ENCODE results near the gene LUZP1.
A peak's percentile ranks its signal among the peaks of the same experiment; 100 is the strongest.

Gene LUZP1

DNA sequence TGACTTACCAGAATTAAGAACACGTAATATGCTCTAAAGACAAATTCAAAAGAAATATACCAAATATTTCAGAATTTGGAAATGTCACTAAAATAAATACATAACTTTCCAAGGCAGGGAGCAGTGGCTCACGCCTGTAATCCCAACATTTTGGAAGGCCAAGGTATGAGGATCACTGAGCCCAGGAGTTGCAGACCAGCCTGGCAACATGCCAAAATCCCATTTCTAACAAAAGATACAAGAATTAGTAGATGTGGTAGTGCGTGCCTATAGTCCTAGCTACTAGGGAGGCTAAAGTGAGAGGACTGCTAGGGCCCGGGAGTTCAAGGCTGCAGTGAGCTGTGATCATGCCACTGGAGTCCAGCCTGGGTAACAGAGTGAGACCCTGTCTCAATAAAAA lies 11.7 kb downstream of the LUZP1 start:
- no peak for DNase-seq (ENCODE audit: low read depth in 1 of 2, low spot score in 1 of 2)

- DNase-seq (ENCODE audit: low read depth in 1 of 2, low spot score in 1 of 2), result no peak
Observed at GRCh38 chr1:23152966-23153684, 15.5 kb downstream of the LUZP1 start.

GRCh38 chr1:23150742-23151141 lies 17.9 kb downstream of the LUZP1 start:
- no peak for DNase-seq (ENCODE audit: low read depth in 1 of 2, low spot score in 1 of 2)

DNA sequence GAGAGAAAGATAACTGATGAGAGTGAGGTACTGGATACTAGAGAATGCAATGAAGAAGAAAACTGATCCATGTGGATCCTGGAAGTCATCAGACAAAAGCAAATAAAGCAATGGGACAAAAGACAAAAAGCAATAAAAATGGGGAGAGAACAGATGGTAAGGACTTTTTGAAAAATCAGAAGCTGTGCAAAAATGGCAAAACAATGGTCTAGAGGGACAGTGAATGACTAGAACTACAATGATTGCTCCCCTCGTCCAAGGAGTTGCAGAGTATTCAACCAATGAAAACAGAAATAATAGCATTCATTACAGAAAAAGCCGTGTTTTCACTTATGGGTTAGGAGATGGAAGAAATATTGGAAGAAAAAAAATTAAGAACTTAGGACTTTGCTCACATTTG lies 18.5 kb downstream of the LUZP1 start:
- DNase-seq (ENCODE audit: low read depth in 1 of 2, low spot score in 1 of 2), result no peak

- DNase-seq (ENCODE audit: low read depth in 1 of 2, low spot score in 1 of 2), result no peak
Observed at GRCh38 chr1:23149114-23149513, 19.5 kb downstream of the LUZP1 start.

DNA sequence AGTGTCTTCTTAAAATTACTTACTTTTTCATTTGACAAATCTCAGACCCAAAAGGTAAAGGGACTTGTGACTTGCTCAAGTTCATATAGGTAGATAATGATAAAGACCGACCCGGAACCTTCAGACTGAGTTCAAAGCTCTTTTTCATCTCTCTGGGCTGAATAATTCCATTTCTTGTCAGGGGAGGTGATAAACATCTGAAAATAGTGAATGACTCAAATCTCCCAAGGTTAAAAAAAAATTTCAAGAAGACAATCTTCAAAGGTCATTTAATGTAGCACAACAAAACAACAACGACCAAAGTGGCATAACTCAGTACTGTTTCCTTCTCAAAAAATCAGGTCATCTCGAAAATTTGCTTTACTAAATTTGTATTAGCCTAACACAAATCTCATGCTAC lies 20.6 kb downstream of the LUZP1 start:
- no peak for DNase-seq (ENCODE audit: low read depth in 1 of 2, low spot score in 1 of 2)

DNA sequence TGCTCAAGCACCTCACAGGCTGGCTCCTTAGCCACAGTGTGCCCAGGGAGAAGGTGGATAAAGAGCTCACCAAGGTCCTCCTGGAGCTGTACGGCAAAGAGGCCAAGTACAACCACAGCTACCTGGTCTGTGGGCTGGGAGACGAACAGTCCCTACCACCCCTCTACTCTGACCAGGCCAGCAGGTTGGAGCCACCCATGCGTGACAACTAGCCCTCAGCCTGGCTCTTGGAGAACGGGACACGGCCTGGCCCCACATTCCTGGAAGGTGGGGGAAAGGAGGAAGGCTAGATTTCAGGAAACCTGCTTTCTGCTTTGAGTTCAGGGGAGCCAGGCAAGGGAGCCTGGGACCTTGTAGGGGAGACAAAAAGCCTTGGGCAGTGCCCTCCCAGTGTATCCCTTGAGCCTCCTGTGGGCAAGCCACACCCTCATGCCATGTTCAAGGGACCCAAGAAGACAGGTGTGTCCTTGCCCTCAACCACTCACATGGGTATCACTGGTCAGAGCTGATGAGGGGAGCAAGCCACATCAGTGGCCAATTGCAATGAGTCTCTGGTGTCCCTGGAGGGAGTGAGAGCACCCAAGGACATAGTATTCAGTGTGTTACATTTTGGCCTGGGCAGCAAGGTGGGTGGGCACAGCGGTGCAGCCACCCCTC lies 27.6 kb downstream of the LUZP1 start:
- DNase-seq (ENCODE audit: low read depth in 1 of 2, low spot score in 1 of 2), result no peak

- no peak for DNase-seq (ENCODE audit: low read depth in 1 of 2, low spot score in 1 of 2)
Observed at GRCh38 chr1:23135268-23135667, 33.4 kb downstream of the LUZP1 start.

DNA sequence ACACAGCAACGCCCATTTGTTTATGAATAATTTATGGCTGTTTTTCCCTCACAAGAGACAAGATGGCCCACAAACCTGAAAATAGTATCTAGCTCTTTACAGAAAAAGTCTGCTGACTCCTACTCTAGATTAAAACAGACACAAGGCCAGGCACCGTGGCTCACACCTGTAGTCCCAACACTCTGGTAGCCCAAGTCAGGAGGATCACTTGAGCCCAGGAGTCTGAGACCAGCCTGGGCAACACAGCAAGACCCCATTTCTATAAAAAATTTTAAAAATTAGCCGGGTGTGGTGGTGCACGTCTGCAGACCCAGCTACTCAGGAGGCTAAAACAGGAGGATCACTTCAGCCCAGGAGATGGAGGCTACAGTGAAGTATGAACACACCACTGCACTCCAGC lies 34.6 kb downstream of the LUZP1 start:
- DNase-seq (ENCODE audit: low read depth in 1 of 2, low spot score in 1 of 2), result no peak

GRCh38 chr1:23133587-23133986 lies 35.1 kb downstream of the LUZP1 start:
- no peak for DNase-seq (ENCODE audit: low read depth in 1 of 2, low spot score in 1 of 2)

GRCh38 chr1:23132033-23132432 lies 36.6 kb downstream of the LUZP1 start:
- no peak for DNase-seq (ENCODE audit: low read depth in 1 of 2, low spot score in 1 of 2)

DNA sequence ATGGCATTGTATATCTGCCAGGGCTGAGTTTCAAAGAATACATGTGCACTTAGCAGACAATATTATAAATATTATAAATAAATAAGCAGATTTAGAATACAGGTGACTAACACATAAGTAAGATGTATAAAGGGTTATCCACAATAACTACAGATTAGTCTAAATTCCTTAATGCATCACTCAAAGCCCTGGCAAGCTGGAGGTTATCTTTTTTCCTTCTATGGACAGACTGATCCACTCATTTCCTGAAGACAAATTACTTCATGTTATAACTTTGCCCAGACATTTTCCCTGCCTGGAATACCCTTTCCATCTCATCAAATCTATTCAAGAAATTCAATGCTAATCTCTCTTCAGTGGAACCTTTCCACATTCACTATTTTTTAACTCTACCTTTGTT lies 38.8 kb downstream of the LUZP1 start:
- no peak for DNase-seq (ENCODE audit: low read depth in 1 of 2, low spot score in 1 of 2)

DNA sequence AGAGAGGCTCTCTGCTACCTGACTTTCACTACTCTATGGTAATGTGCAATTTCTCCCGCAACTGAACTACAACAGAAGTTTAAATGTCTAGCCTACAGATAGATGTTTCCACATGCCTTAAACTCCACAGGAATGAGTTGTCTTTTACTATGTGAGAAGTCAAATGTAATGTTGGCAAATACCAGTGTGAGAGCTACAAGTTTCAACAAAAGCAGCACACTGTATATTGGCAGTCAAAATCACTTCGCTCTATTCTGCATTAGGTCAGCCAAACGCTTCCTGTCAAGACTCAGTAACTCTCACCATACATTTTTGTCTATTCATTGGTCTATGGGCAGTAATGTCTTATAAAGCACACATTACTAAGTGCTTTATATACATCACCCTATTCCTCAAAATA lies 41.9 kb downstream of the LUZP1 start:
- DNase-seq (ENCODE audit: low read depth in 1 of 2, low spot score in 1 of 2), result no peak

GRCh38 chr1:23126200-23126599 lies 42.5 kb downstream of the LUZP1 start:
- DNase-seq (ENCODE audit: low read depth in 1 of 2, low spot score in 1 of 2), result no peak

DNA sequence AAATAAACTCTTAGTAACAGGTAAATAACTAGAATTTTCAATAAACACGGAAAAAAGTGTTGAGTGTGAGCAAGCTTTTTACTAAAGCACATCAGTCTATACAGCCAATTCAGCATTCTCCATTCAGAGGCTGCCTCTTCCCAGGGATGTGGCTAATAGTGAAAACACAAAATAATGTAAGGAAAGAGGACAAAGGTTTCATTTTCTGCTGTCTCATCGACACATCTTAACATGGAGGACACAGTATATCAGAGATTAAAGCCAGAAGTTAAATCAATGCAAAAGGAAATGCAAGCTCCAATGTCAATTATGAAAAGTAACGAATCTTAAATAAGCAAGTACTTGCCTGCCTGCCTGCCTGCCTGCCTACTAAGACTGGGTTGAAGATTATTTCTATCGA lies 43.2 kb downstream of the LUZP1 start:
- no peak for DNase-seq (ENCODE audit: low read depth in 1 of 2, low spot score in 1 of 2)

GRCh38 chr1:23124259-23125026 lies 44.2 kb downstream of the LUZP1 start:
- no peak for DNase-seq (ENCODE audit: low read depth in 1 of 2, low spot score in 1 of 2)

GRCh38 chr1:23123528-23123927 lies 45.1 kb downstream of the LUZP1 start:
- no peak for DNase-seq (ENCODE audit: low read depth in 1 of 2, low spot score in 1 of 2)

DNA sequence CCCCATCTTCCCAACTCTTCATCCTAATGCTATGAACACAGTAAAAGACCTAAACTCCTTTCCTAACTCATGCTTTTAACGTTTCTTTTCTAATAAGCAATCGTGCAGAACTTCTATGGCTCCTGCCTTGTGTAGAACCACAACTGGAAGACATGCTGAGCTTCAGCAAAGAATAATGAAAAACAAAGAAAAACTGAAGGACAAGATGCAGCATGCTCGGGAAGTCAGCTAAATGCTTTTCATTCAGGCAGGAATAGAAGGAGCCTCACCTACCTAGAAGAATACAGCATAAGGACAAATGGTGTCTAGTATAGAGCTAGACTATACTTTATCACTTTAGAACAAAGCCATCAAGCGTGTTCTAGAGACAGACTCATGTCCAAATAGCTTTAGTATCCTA lies 45.9 kb downstream of the LUZP1 start:
- DNase-seq (ENCODE audit: low read depth in 1 of 2, low spot score in 1 of 2), result no peak

- no peak for DNase-seq (ENCODE audit: low read depth in 1 of 2, low spot score in 1 of 2)
Observed at GRCh38 chr1:23122023-23122748, 46.5 kb downstream of the LUZP1 start.

DNA sequence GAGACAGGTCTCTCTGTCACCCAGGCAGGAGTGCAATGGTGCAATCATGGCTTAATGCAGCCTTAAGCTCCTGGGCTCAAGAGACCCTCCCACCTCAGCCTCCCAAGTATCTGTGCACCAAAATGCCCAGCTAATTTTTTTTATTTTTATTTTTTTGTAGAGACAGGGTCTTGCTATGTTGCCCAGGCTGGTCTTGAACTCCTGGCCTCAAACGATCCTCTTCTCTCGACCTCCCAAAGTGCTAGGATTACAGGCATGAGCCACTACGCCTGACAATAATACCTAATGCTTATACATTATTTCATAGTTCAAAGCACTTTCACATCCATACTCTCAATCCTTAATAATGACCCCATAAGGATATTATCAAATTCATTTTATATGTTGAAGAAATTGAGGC lies 48.3 kb downstream of the LUZP1 start:
- no peak for DNase-seq (ENCODE audit: low read depth in 1 of 2, low spot score in 1 of 2)

DNA sequence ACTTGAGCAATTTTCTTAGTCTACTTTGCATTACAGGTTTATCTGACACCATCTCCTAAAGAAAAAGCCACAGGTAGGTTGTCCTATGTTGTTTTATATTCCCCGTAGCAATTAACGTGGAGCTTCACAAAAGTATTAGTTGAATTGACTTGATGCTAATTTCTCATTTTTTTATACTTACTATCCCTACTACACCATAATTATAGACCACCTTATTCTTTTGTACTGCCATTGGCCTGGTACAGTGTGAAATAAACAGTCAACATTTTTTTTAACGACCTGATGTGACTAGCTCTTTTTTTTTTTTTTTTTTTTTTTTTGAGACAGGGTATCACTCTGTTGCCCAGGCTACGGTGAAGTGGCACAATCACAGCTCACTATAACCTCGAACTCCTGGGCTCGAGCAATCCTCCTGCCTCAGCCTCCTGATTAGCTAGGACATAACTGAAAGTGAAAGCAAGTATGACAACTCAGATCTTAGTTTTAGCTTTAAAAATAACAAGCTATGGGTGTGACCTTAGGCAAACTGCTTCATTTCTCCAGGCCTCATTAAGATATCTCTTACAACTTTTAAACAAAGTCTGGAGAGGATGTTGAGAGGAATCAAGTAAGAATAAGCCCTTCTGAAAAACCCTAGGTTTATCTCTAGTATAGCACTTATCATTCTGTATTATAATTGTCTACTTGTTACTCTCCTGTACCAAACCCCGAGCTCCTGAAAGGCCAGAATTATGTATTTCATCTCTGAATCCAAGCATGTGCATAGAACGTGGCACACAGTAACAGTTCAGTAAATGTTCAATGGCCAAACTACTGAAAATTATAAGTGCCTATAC lies 49.5 kb downstream of the LUZP1 start:
- peak in 1 of 2 donors; percentile 26 for DNase-seq (ENCODE audit: low read depth in 1 of 2, low spot score in 1 of 2)
